K562 (cell line): ENCODE measurements around the gene EGR1. TPM values are rescaled to one million over a fixed set of nuclear protein-coding genes. Genes with fewer than 3 reads are reported as not detected.

Experiments
- ARID2 ChIP-seq: fragments of 450-650 bp; IDR thresholded peaks from 2 replicates; pipeline ENCODE4 v1.6.1; 2017; ENCODE audit warnings: antibody characterized with exemption, mild to moderate bottlenecking
- BRD4 ChIP-seq: fragments of 200-600 bp; sonication (generic); IDR thresholded peaks from 2 replicates; pipeline ENCODE4 v1.6.1; 2017; ENCODE audit warnings: inconsistent platforms
- CBFA2T3 ChIP-seq: fragments of 450-650 bp; IDR thresholded peaks from 2 replicates; pipeline ENCODE4 v1.6.1; 2017
- CC2D1A ChIP-seq: fragments of 450-650 bp; IDR thresholded peaks from 2 replicates; pipeline ENCODE4 v1.6.1; 2017; ENCODE audit warnings: mild to moderate bottlenecking
- CTCF ChIP-seq, 3 experiments: IDR thresholded peaks in 2 of 3; conservative IDR thresholded peaks in 1 of 3; 2 replicates each; pipeline ENCODE4 v1.5.1; 2011 to 2012; ENCODE audit warnings: low read length in 3 of 3, mild to moderate bottlenecking in 3 of 3, control low read depth in 2 of 3, improper control_type of control experiment in 1 of 3, inconsistent platforms in 1 of 3, low read depth in 1 of 3, mixed read lengths in 1 of 3, moderate library complexity in 1 of 3; ENCODE audit not compliant: insufficient read depth in 2 of 3
- GABPB1 ChIP-seq: sonication (generic); formaldehyde crosslinking; IDR thresholded peaks from 2 replicates; pipeline ENCODE4 v1.8.0; 2022; ENCODE audit warnings: mild to moderate bottlenecking, missing genetic modification reagents
- HNRNPLL ChIP-seq: fragments of 200-400 bp; formaldehyde crosslinking; IDR thresholded peaks from 2 replicates; pipeline ENCODE4 v1.6.1; 2017; ENCODE audit warnings: low read length, low read depth, mild to moderate bottlenecking; ENCODE audit not compliant: poor library complexity, severe bottlenecking
- JUND ChIP-seq, 2 experiments: IDR thresholded peaks; 2 replicates in 1 of 2; 3 replicates in 1 of 2; pipeline ENCODE4 v1.6.1; 2011; ENCODE audit warnings: borderline replicate concordance in 2 of 2, low read depth in 2 of 2, low read length in 2 of 2, improper control_type of control experiment in 1 of 2, missing biosample characterization in 1 of 2, missing genetic modification characterization in 1 of 2, missing genetic modification reagents in 1 of 2
- MAFF ChIP-seq: IDR thresholded peaks from 2 replicates; pipeline ENCODE4 v1.6.1; 2012; ENCODE audit warnings: low read length, improper control_type of control experiment
- MAFK ChIP-seq: IDR thresholded peaks from 2 replicates; pipeline ENCODE4 v1.6.1; 2011; ENCODE audit warnings: low read length, improper control_type of control experiment
- MTA2 ChIP-seq: fragments of 450-650 bp; IDR thresholded peaks from 2 replicates; pipeline ENCODE4 v1.6.1; 2016; ENCODE audit warnings: low read depth
- NBN ChIP-seq: fragments of 450-650 bp; IDR thresholded peaks from 2 replicates; pipeline ENCODE4 v1.6.1; 2016; ENCODE audit warnings: low read depth, mild to moderate bottlenecking
- POLR2AphosphoS5 ChIP-seq: IDR thresholded peaks from 2 replicates; pipeline ENCODE4 v1.6.1; 2011; ENCODE audit warnings: mild to moderate bottlenecking, low read depth, low read length, moderate library complexity; ENCODE audit not compliant: control insufficient read depth, insufficient read depth
- RAD21 ChIP-seq, 2 experiments: fragments of 250-450 bp in 1 of 2; fragments of 450-650 bp in 1 of 2; sonication (Bioruptor Pico) in 1 of 2; formaldehyde crosslinking in 1 of 2; IDR thresholded peaks in 1 of 2; conservative IDR thresholded peaks in 1 of 2; 2 replicates each; pipeline versions ENCODE4 v1.4.0 to v1.8.0; 2020 to 2022; ENCODE audit warnings: mild to moderate bottlenecking in 2 of 2, moderate library complexity in 1 of 2
- RBM22 ChIP-seq: fragments of 200-400 bp; formaldehyde crosslinking; IDR thresholded peaks from 2 replicates; pipeline ENCODE4 v1.6.1; 2018; ENCODE audit warnings: low read length, low read depth; ENCODE audit not compliant: poor library complexity, severe bottlenecking
- SRF ChIP-seq, 2 experiments: fragments of 250-450, 450-650 bp in 1 of 2; sonication (Bioruptor Pico) in 1 of 2; sonication (generic) in 1 of 2; formaldehyde crosslinking; IDR thresholded peaks; 2 replicates each; pipeline versions ENCODE4 v1.5.0 to v1.5.1; 2020 to 2022; ENCODE audit warnings: mild to moderate bottlenecking in 1 of 2, missing genetic modification reagents in 1 of 2
- SUPT5H ChIP-seq: fragments of 450-650 bp; IDR thresholded peaks from 2 replicates; pipeline ENCODE4 v1.6.1; 2016
- ZNF197 ChIP-seq: fragments of 200-800 bp; sonication (Bioruptor generic); IDR thresholded peaks from 2 replicates; pipeline ENCODE4 v1.6.1; 2016; ENCODE audit warnings: low read depth, missing genetic modification characterization, missing compliant biosample characterization
- ZNF263 ChIP-seq: sonication (generic); formaldehyde crosslinking; IDR thresholded peaks from 2 replicates; pipeline ENCODE4 v1.8.0; 2022; ENCODE audit warnings: mild to moderate bottlenecking, missing genetic modification reagents, borderline replicate concordance
- ZNF695 ChIP-seq: fragments of 450-650 bp; formaldehyde crosslinking; IDR thresholded peaks from 2 replicates; pipeline ENCODE4 v1.4.0; 2020; ENCODE audit warnings: mild to moderate bottlenecking, moderate library complexity
- ZNF780A ChIP-seq: fragments of 250-450 bp; sonication (Bioruptor Pico); IDR thresholded peaks from 2 replicates; pipeline ENCODE4 v1.5.0; 2021; ENCODE audit warnings: mild to moderate bottlenecking
- polyA plus RNA-seq, 8 experiments: library from polyadenylated mRNA; depleted of rRNA in 4 of 8; stranded (reverse) in 5 of 8; unstranded in 3 of 8; fragments of >200 nt; fragmentation: Nextera tagmentation in 2 of 8; fragmentation: Illumina TruSeq in 1 of 8; extraction: Ambion mirVana in 2 of 8; extraction: Trizol in 1 of 8; gene quantifications; 2 replicates each; pipeline versions ENCODE4 v1.2.1 to v1.2.3, GENCODE V29; 2011 to 2014; ENCODE audit warnings: inconsistent platforms in 1 of 8, missing spikeins in 1 of 8
- total RNA-seq, 7 experiments: library from RNA; depleted of rRNA in 6 of 7; stranded (reverse); fragments of >200 nt in 6 of 7; fragmentation: Illumina TruSeq in 2 of 7; extraction: Trizol in 2 of 7; gene quantifications; 2 replicates each; pipeline versions ENCODE4 v1.2.1 to v1.2.3, GENCODE V29; 2011 to 2021; ENCODE audit warnings: low replicate concordance in 1 of 7

Gene EGR1
- total and polyA plus RNA-seq, 9 of the 15 experiments (the other 6 are each of a cell fraction or from before 2014, with no cell fraction given) = 1.3 to 132 (median 21.5) TPM

DNA sequence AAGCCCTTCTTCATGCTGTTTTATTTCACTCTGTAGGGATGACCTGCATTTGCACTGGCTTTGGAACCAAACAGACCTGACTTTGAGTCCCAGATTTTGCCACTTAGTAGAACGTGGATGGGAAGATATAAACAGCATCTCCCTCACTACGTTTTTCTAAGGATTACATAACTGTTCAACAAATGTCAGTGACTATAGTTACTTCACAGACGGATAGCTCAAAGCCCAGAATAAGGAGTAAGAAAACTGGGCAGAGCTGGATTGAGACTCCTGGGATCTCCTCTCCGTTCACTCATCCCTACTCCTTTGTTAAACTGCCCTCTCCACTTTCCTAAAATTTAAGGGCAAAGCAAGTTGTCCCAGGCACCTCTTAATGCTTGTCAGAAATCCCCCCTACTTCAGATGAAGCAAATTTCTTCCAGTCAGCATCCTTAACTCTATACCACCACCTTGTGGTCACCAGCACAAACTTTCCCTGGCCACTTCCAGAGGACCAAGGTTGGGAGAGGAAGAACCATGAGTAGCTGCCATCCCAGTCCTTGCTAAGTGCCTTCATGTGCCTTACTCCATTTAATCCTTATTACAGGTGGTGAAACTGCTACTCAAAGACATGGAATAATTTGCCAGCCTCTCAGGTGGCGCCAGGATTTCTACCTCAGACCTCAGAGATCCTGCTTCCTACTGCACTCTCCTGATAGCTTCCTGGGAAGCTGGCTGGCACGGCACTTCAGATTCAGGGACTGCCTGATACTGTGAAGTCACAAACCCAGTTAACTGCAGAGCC is 38.4 kb downstream of the EGR1 start (continued):
- TF ChIP-seq MAFF (0 out of 2 replicates have a peak, but pooled peaks have one; percentile 25), ZNF197 (CRISPR knock-in tag) (no peak), ZNF780A (CRISPR knock-in tag) (no peak), ARID2 (peak; percentile 96), MAFK (peak; percentile 45; the same call in 1 of the 2 replicates), MTA2 (no peak), SUPT5H (peak; percentile 3; the same call in 1 of the 2 replicates), NBN (peak; percentile 33; the same call in 1 of the 2 replicates), RAD21 (CRISPR knock-in tag; conservative IDR thresholded peaks at IDR 0.05 in 1 of 2, IDR thresholded peaks at IDR 0.05 in 1 of 2) (peak; percentile 98), SRF (CRISPR knock-in tag; IDR thresholded peaks at IDR 0.05) (peak in 1 of 2 experiments; percentile 69; a peak in 1 of 4 replicates), POLR2AphosphoS5 (peak; percentile 45; the same call in 1 of the 2 replicates), ZNF695 (CRISPR knock-in tag) (0 out of 2 replicates have a peak, but pooled peaks have one; percentile 52), HNRNPLL (no peak), CBFA2T3 (no peak), CC2D1A (peak; percentile 89), RBM22 (peak; percentile 31), ZNF263 (peak; percentile 61; the same call in 1 of the 2 replicates), BRD4 (no peak), CTCF (IDR thresholded peaks at IDR 0.05 in 2 of 3, conservative IDR thresholded peaks at IDR 0.05 in 1 of 3; ENCODE audit: insufficient read depth in 2 of 3, low read depth in 1 of 3, low read length in 3 of 3) (peak; percentile 86 to 89 (median 88)), JUND (IDR thresholded peaks at IDR 0.05; ENCODE audit: borderline replicate concordance, low read depth, low read length) (peak; percentile 13; the same call in 1 of the 2 replicates), JUND (tag; IDR thresholded peaks at IDR 0.05; ENCODE audit: borderline replicate concordance, low read depth, low read length) (no peak), GABPB1 (CRISPR knock-in tag) (0 out of 2 replicates have a peak, but pooled peaks have one; percentile 45)
